Activated CD4-positive, alpha-beta T cell treated with anti-CD3 and anti-CD28 coated beads for 4 hours (primary cell): ENCODE data around the gene PDGFA.

Experiments
- DNase-seq, 2 donors: peaks; one replicate each; pipeline ENCODE4 v3.0.0-alpha.2; 2020

Gene PDGFA

GRCh38 chr7:471191-471865 lies 48.3 kb downstream of the PDGFA start:
- DNase-seq, result no peak

- DNase-seq, result no peak
These were observed 50.1 kb downstream of the PDGFA start for GRCh38 chr7:469563-469961.

- DNase-seq, result no peak
These were observed 50.7 kb downstream of the PDGFA start for GRCh38 chr7:468681-469562.

- DNase-seq, result no peak
These were observed 51.6 kb downstream of the PDGFA start for GRCh38 chr7:467856-468545.

GRCh38 chr7:467393-467828 lies 52.2 kb downstream of the PDGFA start:
- DNase-seq, result no peak

GRCh38 chr7:466465-467191 lies 53.0 kb downstream of the PDGFA start:
- no peak for DNase-seq

GRCh38 chr7:465710-466400 lies 53.8 kb downstream of the PDGFA start:
- no peak for DNase-seq

- DNase-seq, result no peak
These were observed 54.9 kb downstream of the PDGFA start for GRCh38 chr7:464454-465401.

- no peak for DNase-seq
These were observed 55.7 kb downstream of the PDGFA start for GRCh38 chr7:463817-464453.

GRCh38 chr7:463362-463781 lies 56.3 kb downstream of the PDGFA start:
- DNase-seq, result no peak

- no peak for DNase-seq
These were observed 57.2 kb downstream of the PDGFA start for GRCh38 chr7:462173-463103.

GRCh38 chr7:461453-462172 lies 58.0 kb downstream of the PDGFA start:
- no peak for DNase-seq

- no peak for DNase-seq
These were observed 58.6 kb downstream of the PDGFA start for GRCh38 chr7:461117-461452.

- no peak for DNase-seq
These were observed 59.1 kb downstream of the PDGFA start for GRCh38 chr7:460374-461116.

- DNase-seq, result no peak
These were observed 59.9 kb downstream of the PDGFA start for GRCh38 chr7:459584-460373.

GRCh38 chr7:458511-459245 lies 61.0 kb downstream of the PDGFA start:
- no peak for DNase-seq
